ENCODE data around the gene TPD52L1.

Gene TPD52L1

DNA sequence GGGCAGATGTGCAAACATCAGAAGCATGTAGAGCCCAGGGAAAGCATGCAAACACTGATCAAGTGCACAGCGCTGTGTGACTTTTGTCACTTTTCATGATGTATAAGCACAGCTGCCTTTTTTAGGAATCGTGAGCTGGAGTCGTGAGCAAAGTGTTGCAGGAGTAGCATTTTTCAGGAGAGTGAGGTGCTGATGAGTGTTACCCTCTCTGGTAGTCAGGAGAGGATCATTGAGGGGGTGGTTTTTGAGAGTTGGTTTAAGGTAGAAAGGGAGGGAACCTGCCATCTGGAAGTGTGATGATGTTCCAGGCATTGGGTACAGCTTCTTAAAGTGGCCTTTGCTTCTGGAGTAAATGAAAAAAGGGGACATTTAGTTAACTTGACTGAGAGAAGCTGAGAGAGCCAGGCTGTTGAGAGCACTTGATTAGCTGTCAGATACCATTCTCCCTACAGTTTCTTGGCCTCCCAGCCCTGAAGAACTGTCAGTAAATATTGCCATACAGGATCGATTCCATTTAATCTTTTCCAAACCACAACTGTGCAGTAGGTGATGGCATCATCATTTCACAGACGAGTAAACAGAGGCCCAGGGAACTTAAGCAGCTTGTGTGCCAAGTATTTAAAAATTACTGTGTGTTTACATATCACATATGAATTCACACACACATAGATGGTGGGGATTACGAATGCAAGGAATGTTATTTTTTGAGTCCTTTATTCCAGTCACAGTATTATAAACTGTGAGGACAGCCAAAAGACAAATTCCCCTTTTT is 28.9 kb downstream of the TPD52L1 start:
- no peak for DNase-seq

- DNase-seq, result peak; percentile 29
Measured at GRCh38 chr6:125183391-125183790, 29.8 kb downstream of the TPD52L1 start.

- DNase-seq, result peak; percentile 90
Measured at GRCh38 chr6:125188037-125188436, 34.5 kb downstream of the TPD52L1 start.

- peak; percentile 58 for DNase-seq
Measured at GRCh38 chr6:125188594-125189203, 35.1 kb downstream of the TPD52L1 start.

GRCh38 chr6:125189494-125189893 is 35.9 kb downstream of the TPD52L1 start:
- no peak for DNase-seq

- no peak for DNase-seq
Measured at GRCh38 chr6:125190667-125191066, 37.1 kb downstream of the TPD52L1 start.

- peak; percentile 70 for DNase-seq
Measured at GRCh38 chr6:125191916-125192609, 38.5 kb downstream of the TPD52L1 start.

GRCh38 chr6:125192610-125192930 is 39.0 kb downstream of the TPD52L1 start:
- no peak for DNase-seq

- no peak for DNase-seq
Measured at GRCh38 chr6:125193208-125193607, 39.6 kb downstream of the TPD52L1 start.

- no peak for DNase-seq
Measured at GRCh38 chr6:125194941-125195340, 41.4 kb downstream of the TPD52L1 start.

GRCh38 chr6:125195526-125195925 is 42.0 kb downstream of the TPD52L1 start:
- no peak for DNase-seq

DNA sequence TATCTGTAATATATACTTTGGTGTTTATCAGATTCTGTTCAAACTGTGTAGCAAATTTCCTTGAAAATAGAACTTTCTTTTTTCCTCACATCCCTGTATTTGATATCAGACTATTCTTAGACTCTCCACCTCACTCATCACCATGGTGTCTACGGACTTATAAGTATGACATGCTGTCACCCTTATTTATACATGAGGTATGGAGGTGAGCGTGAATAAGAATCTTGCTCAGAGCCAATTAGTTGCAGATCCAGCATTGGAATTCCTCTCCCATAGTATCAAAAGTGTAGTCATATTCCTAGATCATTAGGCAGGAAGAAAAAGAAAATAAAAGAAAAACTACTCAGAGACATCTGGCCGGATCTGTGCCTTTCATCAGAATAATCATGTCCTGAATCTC is 43.0 kb downstream of the TPD52L1 start:
- no peak for DNase-seq

DNA sequence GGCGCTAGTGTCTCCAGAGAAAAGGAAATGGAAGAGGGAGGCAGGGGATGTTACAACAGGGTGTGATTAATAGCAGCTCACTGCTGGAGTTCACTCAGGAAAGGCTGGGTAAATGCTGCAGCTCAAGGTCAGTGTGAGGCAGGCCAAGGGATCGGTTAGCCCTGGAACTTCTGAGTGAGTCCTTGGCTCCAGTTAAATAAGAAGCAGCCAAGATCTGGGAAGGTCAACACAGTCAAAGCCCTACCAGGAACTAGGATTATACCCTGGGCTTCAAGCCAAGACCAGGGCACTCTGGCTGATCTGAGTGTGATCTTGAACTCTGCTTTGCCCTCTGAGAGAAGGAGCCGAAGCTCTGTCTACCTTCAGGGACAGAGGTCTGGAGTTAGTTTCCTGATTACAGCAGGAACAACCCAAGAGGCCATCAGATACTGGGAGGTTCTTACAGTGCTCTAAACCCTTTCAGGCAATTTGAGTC is 44.3 kb downstream of the TPD52L1 start:
- peak; percentile 28 for DNase-seq

DNA sequence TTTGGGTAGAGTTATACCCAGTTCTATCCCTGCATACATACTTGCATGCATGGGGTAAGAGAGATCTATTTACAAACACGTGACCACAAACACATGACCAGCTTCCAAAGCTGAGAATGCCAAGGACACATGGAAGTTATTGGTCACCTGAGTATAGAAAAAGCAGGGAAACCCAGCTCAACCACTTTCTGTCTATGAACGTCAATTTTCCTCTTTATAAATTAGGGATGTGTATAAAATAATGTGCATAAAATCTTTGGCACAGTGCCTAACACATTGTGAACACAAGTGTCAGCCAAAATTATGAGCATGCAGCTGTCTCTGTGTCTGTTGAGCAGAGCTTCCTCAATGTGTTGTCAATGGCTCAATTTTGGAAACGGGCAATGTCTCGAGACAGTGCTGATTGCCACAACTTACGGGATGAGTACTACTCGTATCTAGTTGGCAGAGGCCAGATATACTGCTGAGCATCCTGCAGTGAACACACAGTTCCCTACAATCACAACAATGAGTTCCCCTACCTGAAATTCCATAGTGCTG is 44.9 kb downstream of the TPD52L1 start:
- no peak for DNase-seq

GRCh38 chr6:125200941-125201340 is 47.4 kb downstream of the TPD52L1 start:
- DNase-seq, result peak; percentile 12

DNA sequence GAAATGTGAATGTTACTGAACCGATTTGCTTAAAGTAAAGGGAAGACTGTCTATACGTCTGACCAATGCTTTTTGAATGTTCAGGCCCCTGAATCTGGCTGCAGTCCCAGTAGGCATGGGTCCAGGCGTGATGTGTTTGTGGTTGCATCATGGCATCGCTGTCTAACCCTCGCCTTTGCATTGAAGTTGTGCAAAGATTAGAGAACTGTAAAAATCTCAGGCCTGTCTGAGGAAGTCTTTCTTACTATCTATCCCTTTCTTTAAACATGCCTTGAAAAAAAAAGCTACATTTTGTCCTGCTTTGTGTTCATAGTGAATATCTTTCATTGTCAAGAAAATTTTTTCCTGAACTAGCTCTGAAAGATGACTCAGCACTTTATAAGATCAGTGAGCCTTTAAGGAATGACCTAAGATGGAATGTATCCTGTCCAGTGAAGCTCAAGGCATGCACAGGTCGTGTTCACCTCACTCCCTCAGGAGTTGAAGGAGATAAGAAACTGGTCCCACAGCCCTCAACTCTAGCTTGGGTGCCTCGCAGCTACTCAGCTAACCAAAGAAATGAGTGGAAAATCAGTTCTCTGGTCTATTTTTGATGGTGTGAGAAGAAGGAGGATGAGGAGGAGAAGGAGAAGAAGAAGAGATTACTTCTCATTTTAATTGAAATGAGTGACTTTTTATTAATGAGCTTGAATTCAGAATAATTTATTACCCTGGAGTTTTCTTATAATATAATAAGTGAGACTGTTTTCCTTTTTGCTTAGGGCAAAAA is 48.6 kb downstream of the TPD52L1 start:
- peak; percentile 92 for DNase-seq

DNA sequence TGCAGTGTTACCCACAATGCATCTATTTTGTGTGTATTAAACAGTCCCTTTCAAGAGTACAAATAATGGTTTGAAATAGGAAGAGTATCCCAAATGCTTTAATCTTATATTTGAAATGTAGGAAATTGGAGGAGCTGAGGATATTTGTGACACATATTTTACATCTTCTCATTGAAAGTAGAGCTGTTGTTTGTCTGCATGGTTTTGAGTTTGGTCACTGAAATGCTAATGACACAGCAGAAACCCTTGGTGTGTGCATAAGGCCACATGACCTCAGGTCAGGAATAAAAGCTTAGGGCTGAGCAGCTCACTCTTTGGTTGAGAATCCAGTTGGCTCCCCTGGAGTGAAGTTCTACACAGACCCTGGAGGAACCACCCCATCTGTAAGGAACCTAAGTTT is 49.8 kb downstream of the TPD52L1 start:
- DNase-seq, result no peak

DNA sequence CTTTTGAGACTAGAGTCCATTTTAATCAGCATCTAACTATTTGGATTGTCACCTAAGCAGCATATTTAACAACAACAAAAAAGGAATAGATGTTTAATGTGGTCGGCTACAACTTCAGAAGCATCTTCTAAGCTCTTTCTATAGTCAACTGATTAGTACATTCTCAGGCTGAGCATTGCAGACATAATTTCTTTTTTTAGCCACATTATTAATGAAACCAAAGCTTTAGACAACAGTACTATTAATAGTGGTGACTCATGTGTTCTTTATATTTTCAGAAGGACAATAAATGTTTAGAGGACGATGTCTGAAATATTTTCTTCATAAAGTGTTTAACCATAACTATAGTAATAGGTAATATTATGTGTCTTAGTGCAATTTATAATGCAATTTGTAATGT is 52.4 kb downstream of the TPD52L1 start:
- DNase-seq, result no peak

- no peak for DNase-seq
Measured at GRCh38 chr6:125206389-125206788, 52.8 kb downstream of the TPD52L1 start.

DNA sequence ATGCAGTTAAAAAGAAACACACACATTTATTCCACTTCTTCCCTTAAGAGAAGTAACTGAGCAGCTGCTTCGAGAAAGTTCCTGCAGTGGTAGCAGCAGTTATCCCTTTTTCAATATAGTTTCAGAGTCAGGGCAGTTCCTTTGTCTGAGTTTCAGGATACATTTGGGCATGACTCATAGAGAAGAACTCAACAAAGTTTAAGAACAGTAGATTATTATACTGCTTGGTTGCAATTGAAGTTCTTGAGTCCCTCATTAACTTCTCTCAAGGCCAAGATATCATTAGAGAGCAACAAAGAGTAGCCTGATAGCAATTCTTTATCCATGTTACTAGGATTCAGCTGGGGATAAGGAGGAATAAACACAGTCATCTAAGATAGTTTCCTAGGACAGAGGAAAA is 54.4 kb downstream of the TPD52L1 start:
- DNase-seq, result no peak

DNA sequence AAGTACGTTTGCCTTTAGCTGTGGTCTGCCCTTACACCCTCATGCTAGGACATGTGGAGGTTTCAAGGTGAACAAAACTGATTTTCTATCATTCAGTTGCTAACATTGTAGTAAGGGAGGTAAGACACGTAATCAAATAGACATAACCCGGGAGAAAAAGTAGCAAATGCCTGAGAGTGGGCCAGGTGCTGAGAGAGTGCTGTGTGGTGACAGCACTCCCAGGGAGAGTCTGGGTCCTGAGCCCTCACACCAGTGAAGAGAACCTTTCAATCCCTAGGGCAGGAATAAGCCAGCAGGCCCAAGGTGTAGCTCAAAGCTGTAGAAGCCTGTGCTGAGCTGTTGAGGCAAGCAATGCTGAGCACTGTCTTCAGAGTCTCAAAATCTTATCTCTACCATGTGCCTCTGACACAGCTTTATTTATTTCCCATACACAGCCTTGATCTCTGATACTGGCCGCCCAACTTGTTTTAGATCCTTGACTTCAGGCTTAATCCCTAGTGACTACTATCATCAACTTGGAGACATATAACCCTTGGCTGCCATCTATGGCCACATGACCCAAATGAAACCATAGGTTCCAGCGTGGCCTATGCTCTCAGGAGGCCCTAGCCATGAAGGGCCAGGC is 55.2 kb downstream of the TPD52L1 start:
- no peak for DNase-seq

GRCh38 chr6:125210667-125211066 is 57.1 kb downstream of the TPD52L1 start:
- no peak for DNase-seq

- DNase-seq, result no peak
Measured at GRCh38 chr6:125211352-125211751, 57.8 kb downstream of the TPD52L1 start.

Data from kidney glomerular epithelial cell (primary cell).